OCI-LY7 (cell line): ENCODE data around the gene RELN.

Experiments
- EZH2phosphoT487 ChIP-seq: fragments of 200-600 bp; sonication (generic); IDR thresholded peaks from 2 replicates; pipeline ENCODE4 v1.6.1; 2018; ENCODE audit warnings: low read depth, borderline replicate concordance, mild to moderate bottlenecking, mixed run types, antibody characterized with exemption, low read length, moderate library complexity, mixed read lengths
- TF ChIP-seq, protein P1 (sequence below): fragments of 200-600 bp; sonication (generic); conservative IDR thresholded peaks from 2 replicates; pipeline ENCODE4 v1.5.1; 2014; ENCODE audit warnings: mild to moderate bottlenecking, antibody characterized with exemption, low read length, moderate library complexity, mixed read lengths

DNA sequence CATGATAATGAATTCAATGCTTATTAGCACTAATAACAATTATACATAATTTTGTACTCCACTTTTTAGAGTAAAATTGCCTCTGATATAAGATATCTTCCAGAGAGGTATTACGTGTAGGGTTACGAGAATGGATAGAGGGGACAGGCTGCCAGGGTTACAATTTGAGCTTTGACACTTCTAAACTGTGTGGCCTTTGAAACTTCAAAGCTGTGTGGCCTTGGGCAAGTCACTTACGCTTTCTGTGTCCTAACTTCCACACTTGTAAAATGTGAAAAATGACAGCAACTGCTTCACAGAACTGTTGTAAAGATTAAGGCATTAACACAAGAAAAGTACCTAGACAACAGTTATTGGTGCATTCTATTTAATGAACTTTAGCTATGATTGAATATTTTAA lies 283.9 kb downstream of the RELN start:
- TF ChIP-seq, protein P1, sequence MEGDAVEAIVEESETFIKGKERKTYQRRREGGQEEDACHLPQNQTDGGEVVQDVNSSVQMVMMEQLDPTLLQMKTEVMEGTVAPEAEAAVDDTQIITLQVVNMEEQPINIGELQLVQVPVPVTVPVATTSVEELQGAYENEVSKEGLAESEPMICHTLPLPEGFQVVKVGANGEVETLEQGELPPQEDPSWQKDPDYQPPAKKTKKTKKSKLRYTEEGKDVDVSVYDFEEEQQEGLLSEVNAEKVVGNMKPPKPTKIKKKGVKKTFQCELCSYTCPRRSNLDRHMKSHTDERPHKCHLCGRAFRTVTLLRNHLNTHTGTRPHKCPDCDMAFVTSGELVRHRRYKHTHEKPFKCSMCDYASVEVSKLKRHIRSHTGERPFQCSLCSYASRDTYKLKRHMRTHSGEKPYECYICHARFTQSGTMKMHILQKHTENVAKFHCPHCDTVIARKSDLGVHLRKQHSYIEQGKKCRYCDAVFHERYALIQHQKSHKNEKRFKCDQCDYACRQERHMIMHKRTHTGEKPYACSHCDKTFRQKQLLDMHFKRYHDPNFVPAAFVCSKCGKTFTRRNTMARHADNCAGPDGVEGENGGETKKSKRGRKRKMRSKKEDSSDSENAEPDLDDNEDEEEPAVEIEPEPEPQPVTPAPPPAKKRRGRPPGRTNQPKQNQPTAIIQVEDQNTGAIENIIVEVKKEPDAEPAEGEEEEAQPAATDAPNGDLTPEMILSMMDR: no peak
- TF ChIP-seq EZH2phosphoT487: no peak
